ENCODE data around the gene ZBED1. TPM values are rescaled to one million over a fixed set of nuclear protein-coding genes. Genes with fewer than 3 reads are reported as not detected.

Gene ZBED1
- total and polyA plus RNA-seq, 4 donors, result 15.9 to 49.0 (median 26.9) TPM

DNA sequence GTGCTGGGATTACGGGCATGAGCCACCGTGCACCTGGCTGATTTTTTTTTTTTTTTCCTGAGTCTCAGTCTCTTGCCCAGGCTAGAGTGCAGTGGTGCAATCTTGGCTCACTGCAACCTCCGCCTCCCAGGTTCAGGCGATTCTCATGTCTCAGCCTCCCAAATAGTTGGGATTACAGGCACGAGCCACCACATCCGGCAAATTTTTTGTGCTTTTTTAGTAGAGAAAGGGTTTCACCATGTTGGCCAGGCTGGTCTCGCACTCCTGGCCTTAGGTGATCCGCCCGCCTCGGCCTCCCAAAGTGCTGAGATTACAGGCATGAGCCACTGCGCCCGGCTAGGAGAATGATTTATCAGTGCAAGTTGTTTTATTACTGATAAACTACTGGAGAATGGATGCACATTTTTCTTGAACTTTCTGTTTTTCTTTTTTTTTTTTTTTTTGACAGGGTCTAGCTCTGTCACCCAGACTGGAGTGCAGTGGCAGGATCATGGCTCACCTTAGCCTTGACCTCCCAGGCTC lies 39.7 kb upstream of the ZBED1 start:
- no peaks in the 10 kb centered on the region for H3K9me3 ChIP-seq (ENCODE audit: control insufficient read depth in 4 of 4, low read length in 3 of 4)
- H3K27me3 ChIP-seq (ENCODE audit: control insufficient read depth in 4 of 4, insufficient read depth in 4 of 4, low read length in 3 of 4), result no peaks in the 10 kb centered on the region
- peaks cover 0 to 3% (median 2%) of the 10 kb centered on the region in 4 donors for H3K4me1 ChIP-seq (ENCODE audit: control insufficient read depth in 4 of 4, insufficient read depth in 4 of 4, low read length in 3 of 4)
- TF ChIP-seq HNF4G (IDR thresholded peaks at IDR 0.05) (no peak), HNF4A (conservative IDR thresholded peaks at IDR 0.05) (no peak), RXRA (IDR thresholded peaks at IDR 0.05) (no peak), TAF1 (conservative IDR thresholded peaks at IDR 0.05) (no peak), FOXA1 (IDR thresholded peaks at IDR 0.05) (no peak), JUND (IDR thresholded peaks at IDR 0.05) (no peak), GABPA (IDR thresholded peaks at IDR 0.05 in 1 of 2, conservative IDR thresholded peaks at IDR 0.05 in 1 of 2) (no peak), FOXA2 (IDR thresholded peaks at IDR 0.05) (no peak), YY1 (IDR thresholded peaks at IDR 0.05) (no peak), EGR1 (IDR thresholded peaks at IDR 0.05; ENCODE audit: low read depth in 2 of 2) (no peak)
- TF ChIP-seq, protein P1, sequence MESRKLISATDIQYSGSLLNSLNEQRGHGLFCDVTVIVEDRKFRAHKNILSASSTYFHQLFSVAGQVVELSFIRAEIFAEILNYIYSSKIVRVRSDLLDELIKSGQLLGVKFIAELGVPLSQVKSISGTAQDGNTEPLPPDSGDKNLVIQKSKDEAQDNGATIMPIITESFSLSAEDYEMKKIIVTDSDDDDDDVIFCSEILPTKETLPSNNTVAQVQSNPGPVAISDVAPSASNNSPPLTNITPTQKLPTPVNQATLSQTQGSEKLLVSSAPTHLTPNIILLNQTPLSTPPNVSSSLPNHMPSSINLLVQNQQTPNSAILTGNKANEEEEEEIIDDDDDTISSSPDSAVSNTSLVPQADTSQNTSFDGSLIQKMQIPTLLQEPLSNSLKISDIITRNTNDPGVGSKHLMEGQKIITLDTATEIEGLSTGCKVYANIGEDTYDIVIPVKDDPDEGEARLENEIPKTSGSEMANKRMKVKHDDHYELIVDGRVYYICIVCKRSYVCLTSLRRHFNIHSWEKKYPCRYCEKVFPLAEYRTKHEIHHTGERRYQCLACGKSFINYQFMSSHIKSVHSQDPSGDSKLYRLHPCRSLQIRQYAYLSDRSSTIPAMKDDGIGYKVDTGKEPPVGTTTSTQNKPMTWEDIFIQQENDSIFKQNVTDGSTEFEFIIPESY (IDR thresholded peaks at IDR 0.05), result no peak
- TF ChIP-seq, protein P2, sequence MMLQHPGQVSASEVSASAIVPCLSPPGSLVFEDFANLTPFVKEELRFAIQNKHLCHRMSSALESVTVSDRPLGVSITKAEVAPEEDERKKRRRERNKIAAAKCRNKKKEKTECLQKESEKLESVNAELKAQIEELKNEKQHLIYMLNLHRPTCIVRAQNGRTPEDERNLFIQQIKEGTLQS (IDR thresholded peaks at IDR 0.05), result no peak
- TF ChIP-seq, protein P3, sequence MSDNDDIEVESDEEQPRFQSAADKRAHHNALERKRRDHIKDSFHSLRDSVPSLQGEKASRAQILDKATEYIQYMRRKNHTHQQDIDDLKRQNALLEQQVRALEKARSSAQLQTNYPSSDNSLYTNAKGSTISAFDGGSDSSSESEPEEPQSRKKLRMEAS (IDR thresholded peaks at IDR 0.05), result no peak
- H3K36me3 ChIP-seq (ENCODE audit: control insufficient read depth in 4 of 4, insufficient read depth in 3 of 4, low read depth in 1 of 4, low read length in 3 of 4), result no peaks in the 10 kb centered on the region
- no peak for DNase-seq (ENCODE audit: low spot score)
- 87% methylated on average over 12 of the region's 12 CpGs for whole genome bisulfite sequencing
- no peak overlapping the region for H3K27ac ChIP-seq (ENCODE audit: low read depth in 1 of 2, low read length in 2 of 2)
- no peak overlapping the region for H3K4me3 ChIP-seq (ENCODE audit: low read depth in 1 of 3, low read length in 3 of 3)
- no peak overlapping the region for H3K9ac ChIP-seq (ENCODE audit: low read depth in 1 of 2, low read length in 2 of 2)

DNA sequence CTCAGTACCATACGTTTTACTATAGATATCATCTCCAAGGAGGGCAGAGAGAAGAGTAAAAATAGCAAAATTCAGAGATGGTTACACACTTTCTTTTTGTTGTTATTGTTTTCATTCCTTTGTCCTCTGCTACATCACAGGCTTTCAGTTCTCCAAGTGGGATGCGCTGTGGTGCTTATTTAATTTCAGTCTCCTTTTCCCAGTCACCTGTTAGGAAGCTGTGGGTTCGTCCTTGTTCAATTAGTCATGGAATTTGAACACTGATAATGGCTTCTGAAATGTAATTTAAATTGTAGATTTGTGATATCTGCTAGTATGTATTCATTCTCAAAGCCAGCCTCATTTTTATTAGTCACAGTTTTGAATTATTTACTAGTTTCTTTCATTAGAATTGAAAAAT lies 38.8 kb upstream of the ZBED1 start:
- Histone ChIP-seq H3K4me1 (ENCODE audit: control insufficient read depth in 4 of 4, insufficient read depth in 4 of 4, low read length in 3 of 4) (peaks cover 0 to 3% (median 2%) of the 10 kb centered on the region in 4 donors), H3K27ac (ENCODE audit: low read depth in 1 of 2, low read length in 2 of 2) (no peak overlapping the region), H3K4me3 (ENCODE audit: low read depth in 1 of 3, low read length in 3 of 3) (no peak overlapping the region), H3K9ac (ENCODE audit: low read depth in 1 of 2, low read length in 2 of 2) (no peak overlapping the region), H3K27me3 (ENCODE audit: control insufficient read depth in 4 of 4, insufficient read depth in 4 of 4, low read length in 3 of 4) (no peaks in the 10 kb centered on the region), H3K36me3 (ENCODE audit: control insufficient read depth in 4 of 4, insufficient read depth in 3 of 4, low read depth in 1 of 4, low read length in 3 of 4) (no peaks in the 10 kb centered on the region), H3K9me3 (ENCODE audit: control insufficient read depth in 4 of 4, low read length in 3 of 4) (no peaks in the 10 kb centered on the region)
- TF ChIP-seq RXRA (IDR thresholded peaks at IDR 0.05) (no peak), FOXA2 (IDR thresholded peaks at IDR 0.05) (no peak), FOXA1 (IDR thresholded peaks at IDR 0.05) (no peak), SP1 (IDR thresholded peaks at IDR 0.05) (no peak), RAD21 (IDR thresholded peaks at IDR 0.05) (no peak), NR2F2 (IDR thresholded peaks at IDR 0.05) (no peak), HNF4G (IDR thresholded peaks at IDR 0.05) (no peak), GABPA (IDR thresholded peaks at IDR 0.05 in 1 of 2, conservative IDR thresholded peaks at IDR 0.05 in 1 of 2) (no peak), TAF1 (conservative IDR thresholded peaks at IDR 0.05) (no peak), YY1 (IDR thresholded peaks at IDR 0.05) (no peak), EGR1 (IDR thresholded peaks at IDR 0.05; ENCODE audit: low read depth in 2 of 2) (no peak)
- TF ChIP-seq, protein P4, sequence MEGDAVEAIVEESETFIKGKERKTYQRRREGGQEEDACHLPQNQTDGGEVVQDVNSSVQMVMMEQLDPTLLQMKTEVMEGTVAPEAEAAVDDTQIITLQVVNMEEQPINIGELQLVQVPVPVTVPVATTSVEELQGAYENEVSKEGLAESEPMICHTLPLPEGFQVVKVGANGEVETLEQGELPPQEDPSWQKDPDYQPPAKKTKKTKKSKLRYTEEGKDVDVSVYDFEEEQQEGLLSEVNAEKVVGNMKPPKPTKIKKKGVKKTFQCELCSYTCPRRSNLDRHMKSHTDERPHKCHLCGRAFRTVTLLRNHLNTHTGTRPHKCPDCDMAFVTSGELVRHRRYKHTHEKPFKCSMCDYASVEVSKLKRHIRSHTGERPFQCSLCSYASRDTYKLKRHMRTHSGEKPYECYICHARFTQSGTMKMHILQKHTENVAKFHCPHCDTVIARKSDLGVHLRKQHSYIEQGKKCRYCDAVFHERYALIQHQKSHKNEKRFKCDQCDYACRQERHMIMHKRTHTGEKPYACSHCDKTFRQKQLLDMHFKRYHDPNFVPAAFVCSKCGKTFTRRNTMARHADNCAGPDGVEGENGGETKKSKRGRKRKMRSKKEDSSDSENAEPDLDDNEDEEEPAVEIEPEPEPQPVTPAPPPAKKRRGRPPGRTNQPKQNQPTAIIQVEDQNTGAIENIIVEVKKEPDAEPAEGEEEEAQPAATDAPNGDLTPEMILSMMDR (IDR thresholded peaks at IDR 0.05; ENCODE audit: low read depth, low read length, missing input control), result no peak
- TF ChIP-seq, protein P1 (IDR thresholded peaks at IDR 0.05), result no peak
- TF ChIP-seq, protein P5, sequence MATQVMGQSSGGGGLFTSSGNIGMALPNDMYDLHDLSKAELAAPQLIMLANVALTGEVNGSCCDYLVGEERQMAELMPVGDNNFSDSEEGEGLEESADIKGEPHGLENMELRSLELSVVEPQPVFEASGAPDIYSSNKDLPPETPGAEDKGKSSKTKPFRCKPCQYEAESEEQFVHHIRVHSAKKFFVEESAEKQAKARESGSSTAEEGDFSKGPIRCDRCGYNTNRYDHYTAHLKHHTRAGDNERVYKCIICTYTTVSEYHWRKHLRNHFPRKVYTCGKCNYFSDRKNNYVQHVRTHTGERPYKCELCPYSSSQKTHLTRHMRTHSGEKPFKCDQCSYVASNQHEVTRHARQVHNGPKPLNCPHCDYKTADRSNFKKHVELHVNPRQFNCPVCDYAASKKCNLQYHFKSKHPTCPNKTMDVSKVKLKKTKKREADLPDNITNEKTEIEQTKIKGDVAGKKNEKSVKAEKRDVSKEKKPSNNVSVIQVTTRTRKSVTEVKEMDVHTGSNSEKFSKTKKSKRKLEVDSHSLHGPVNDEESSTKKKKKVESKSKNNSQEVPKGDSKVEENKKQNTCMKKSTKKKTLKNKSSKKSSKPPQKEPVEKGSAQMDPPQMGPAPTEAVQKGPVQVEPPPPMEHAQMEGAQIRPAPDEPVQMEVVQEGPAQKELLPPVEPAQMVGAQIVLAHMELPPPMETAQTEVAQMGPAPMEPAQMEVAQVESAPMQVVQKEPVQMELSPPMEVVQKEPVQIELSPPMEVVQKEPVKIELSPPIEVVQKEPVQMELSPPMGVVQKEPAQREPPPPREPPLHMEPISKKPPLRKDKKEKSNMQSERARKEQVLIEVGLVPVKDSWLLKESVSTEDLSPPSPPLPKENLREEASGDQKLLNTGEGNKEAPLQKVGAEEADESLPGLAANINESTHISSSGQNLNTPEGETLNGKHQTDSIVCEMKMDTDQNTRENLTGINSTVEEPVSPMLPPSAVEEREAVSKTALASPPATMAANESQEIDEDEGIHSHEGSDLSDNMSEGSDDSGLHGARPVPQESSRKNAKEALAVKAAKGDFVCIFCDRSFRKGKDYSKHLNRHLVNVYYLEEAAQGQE (IDR thresholded peaks at IDR 0.05), result no peak
- TF ChIP-seq, protein P2 (IDR thresholded peaks at IDR 0.05), result no peak
- 79% methylated on average over 3 of the region's 3 CpGs for WGBS
- DNase-seq (ENCODE audit: low spot score), result no peak
